HT-29 (cell line): ENCODE data around the gene MYO7B. TPM values are rescaled to one million over a fixed set of nuclear protein-coding genes. Genes with fewer than 3 reads are reported as not detected.

Experiments used
- DNase-seq: peaks from one replicate; pipeline ENCODE4 v3.0.0-alpha.2; 2015; ENCODE audit warnings: low spot score
- total RNA-seq: library from RNA; depleted of rRNA; stranded (reverse); fragments of >200 nt; shearing (Covaris generic); gene quantifications from 2 replicates; pipeline ENCODE4 v1.2.3, GENCODE V29; 2014

Gene MYO7B
- total RNA-seq, 1 experiment from 2014 or later = 5.4 TPM

- no peak for DNase-seq
These were observed 125.7 kb downstream of the MYO7B start for GRCh38 chr2:127661072-127661649.

GRCh38 chr2:127661949-127662510 is 126.5 kb downstream of the MYO7B start:
- DNase-seq = no peak

- no peak for DNase-seq
These were observed 127.6 kb downstream of the MYO7B start for GRCh38 chr2:127662937-127663565.

GRCh38 chr2:127663566-127664064 is 128.1 kb downstream of the MYO7B start:
- DNase-seq = no peak

- DNase-seq = no peak
These were observed 128.8 kb downstream of the MYO7B start for GRCh38 chr2:127664065-127664894.

GRCh38 chr2:127664895-127665225 is 129.4 kb downstream of the MYO7B start:
- DNase-seq = no peak

- no peak for DNase-seq
These were observed 129.9 kb downstream of the MYO7B start for GRCh38 chr2:127665267-127665893.

GRCh38 chr2:127669056-127669455 is 133.6 kb downstream of the MYO7B start:
- no peak for DNase-seq

- no peak for DNase-seq
These were observed 134.8 kb downstream of the MYO7B start for GRCh38 chr2:127670055-127670956.

- no peak for DNase-seq
These were observed 135.4 kb downstream of the MYO7B start for GRCh38 chr2:127670957-127671290.

- DNase-seq = no peak
These were observed 136.2 kb downstream of the MYO7B start for GRCh38 chr2:127671557-127672302.

- no peak for DNase-seq
These were observed 137.1 kb downstream of the MYO7B start for GRCh38 chr2:127672341-127673224.

- DNase-seq = no peak
These were observed 138.0 kb downstream of the MYO7B start for GRCh38 chr2:127673291-127674069.

GRCh38 chr2:127674241-127675209 is 139.0 kb downstream of the MYO7B start:
- no peak for DNase-seq

GRCh38 chr2:127675331-127676261 is 140.1 kb downstream of the MYO7B start, which contains the start of gene LIMS2:
TSS of gene LIMS2 (minus strand) at chr2:127675530. CDS start at chr2:127675024, 506 bp downstream.
- DNase-seq = no peak

- DNase-seq = no peak
These were observed 141.4 kb downstream of the MYO7B start for GRCh38 chr2:127676906-127677305.
